Measurements from ENCODE around the gene ITGB7. TPM values are rescaled to one million over a fixed set of nuclear protein-coding genes. Genes with fewer than 3 reads are reported as not detected.
A peak's percentile ranks its signal among the peaks of the same experiment; 100 is the strongest.

ITGB7 gene
- polyA plus RNA-seq, 1 donor (not counting 4 experiments of a cell fraction or from before 2014, with no cell fraction given), result 0.83 TPM

DNA sequence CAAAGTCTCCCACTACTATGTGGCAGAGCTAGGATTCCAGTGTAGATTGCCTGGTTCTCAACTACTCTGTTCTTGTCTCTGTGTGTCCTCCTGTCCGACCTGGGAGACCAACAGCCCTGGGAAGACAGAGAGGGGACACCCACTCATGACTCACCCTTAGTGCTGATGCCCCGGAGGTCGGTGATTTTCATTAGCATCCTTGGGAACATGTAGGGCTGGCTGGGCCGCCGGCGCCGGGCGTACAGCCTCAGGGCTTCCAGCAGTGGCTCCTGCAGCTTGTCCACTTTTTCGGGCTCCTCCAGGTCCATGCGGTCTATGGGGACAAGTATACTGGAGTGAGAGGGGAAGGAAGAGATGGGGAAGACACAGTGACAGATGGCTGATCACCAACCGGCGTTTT lies 5.9 kb upstream of the ITGB7 start:
- peaks cover 7% of the 10 kb centered on the region for H3K79me2 ChIP-seq (ENCODE audit: control insufficient read depth, insufficient read depth, low read length)
- dilution Hi-C loops (cut with MboI; ENCODE audit: extremely low pct_ligation_motif_present, low sequenced_read_pairs), result no loop called here
- no peaks in the 10 kb centered on the region for H3K27me3 ChIP-seq (ENCODE audit: control insufficient read depth, extremely low read depth, insufficient read depth, low read length)
- no peak overlapping the region for H3K27ac ChIP-seq (ENCODE audit: control insufficient read depth, insufficient read depth, low read length)
- no peaks in the 10 kb centered on the region for H4K20me1 ChIP-seq (ENCODE audit: control insufficient read depth, extremely low read depth, insufficient read depth, low read length)
- TF ChIP-seq EZH2 (IDR thresholded peaks at IDR 0.05; ENCODE audit: low read length) (no peak), CTCF (optimal IDR thresholded peaks at IDR 0.05 in 1 of 3, IDR thresholded peaks at IDR 0.05 in 1 of 3, conservative IDR thresholded peaks at IDR 0.05 in 1 of 3; ENCODE audit: extremely low read depth in 1 of 3, insufficient read depth in 2 of 3, low read length in 3 of 3) (no peak)
- H3K9me3 ChIP-seq (ENCODE audit: control insufficient read depth, low read depth, low read length), result no peaks in the 10 kb centered on the region
- H3K36me3 ChIP-seq (ENCODE audit: control insufficient read depth in 2 of 2, extremely low read depth in 1 of 2, insufficient read depth in 2 of 2, low read length in 2 of 2), result peaks cover 41 to 57% of the 10 kb centered on the region in 2 experiments
- H3K4me3 ChIP-seq (ENCODE audit: control insufficient read depth in 2 of 3, extremely low read depth in 1 of 3, insufficient read depth in 2 of 3, low read depth in 1 of 3, low read length in 3 of 3), result no peak overlapping the region
- H3K4me2 ChIP-seq (ENCODE audit: control insufficient read depth, extremely low read depth, insufficient read depth, low read depth, low read length), result no peak overlapping the region
- FAIRE-seq (no peak), DNase-seq (ENCODE audit: low read depth, low spot score) (no peak)
- H2AFZ ChIP-seq (ENCODE audit: control insufficient read depth, low read length), result no peak overlapping the region
- peaks cover 16% of the 10 kb centered on the region for H3K4me1 ChIP-seq (ENCODE audit: control insufficient read depth, extremely low read depth, insufficient read depth, low read length)
- H3K9me1 ChIP-seq (ENCODE audit: control insufficient read depth, extremely low read depth, insufficient read depth, low read length), result no peaks in the 10 kb centered on the region
- no peak overlapping the region for H3K9ac ChIP-seq (ENCODE audit: control insufficient read depth, extremely low read depth, insufficient read depth, low read length)

DNA sequence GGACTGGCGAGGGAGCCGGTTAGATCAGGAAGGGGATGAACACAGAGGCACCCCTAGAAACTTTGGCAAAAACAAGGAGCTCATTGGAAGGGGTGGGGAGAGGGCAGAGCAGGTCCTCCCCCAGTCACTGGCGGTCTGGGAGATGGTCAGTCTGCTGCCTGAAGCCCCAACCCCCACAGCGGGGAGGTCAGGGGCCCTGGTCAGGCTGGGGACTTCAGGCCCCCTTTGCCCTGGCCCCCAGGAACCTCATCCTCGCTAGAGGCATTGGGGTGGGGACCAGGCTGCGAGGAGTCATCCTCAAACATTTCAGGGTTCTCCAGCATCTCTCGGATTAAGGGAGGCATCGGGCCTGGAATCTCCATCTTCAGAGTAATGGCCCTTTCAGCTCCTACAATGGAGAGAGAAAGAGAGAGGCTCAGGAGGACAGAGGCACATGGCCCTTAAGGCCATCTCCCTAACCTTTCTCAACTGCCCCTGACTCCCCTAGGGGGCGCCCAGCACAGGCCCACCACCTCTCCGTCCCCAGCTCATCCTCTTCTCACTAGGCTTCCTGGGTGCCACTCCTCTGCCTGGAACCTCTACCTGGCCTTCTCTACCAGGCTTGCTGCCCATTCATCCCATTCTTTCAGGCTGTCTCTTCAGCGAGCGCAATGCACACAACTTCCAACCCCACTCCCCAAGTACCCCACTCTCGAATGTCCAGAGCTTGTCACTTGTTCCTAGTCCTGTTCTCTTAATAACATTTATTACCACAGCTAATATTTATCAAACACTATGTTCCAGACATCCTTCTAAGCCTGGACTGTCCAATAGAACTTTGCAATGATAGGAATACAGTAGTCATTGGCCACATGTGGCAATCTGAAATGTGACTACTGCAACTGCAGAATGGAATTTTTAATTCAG lies 4.7 kb upstream of the ITGB7 start:
- H2AFZ ChIP-seq (ENCODE audit: control insufficient read depth, low read length), result no peak overlapping the region
- dilution Hi-C loops (cut with MboI; ENCODE audit: extremely low pct_ligation_motif_present, low sequenced_read_pairs), result no loop called here
- peaks cover 2% of the 10 kb centered on the region for H3K79me2 ChIP-seq (ENCODE audit: control insufficient read depth, insufficient read depth, low read length)
- H3K4me3 ChIP-seq (ENCODE audit: control insufficient read depth in 2 of 3, extremely low read depth in 1 of 3, insufficient read depth in 2 of 3, low read depth in 1 of 3, low read length in 3 of 3), result no peak overlapping the region
- DNase-seq (ENCODE audit: low read depth, low spot score) (no peak), FAIRE-seq (no peak)
- H3K36me3 ChIP-seq (ENCODE audit: control insufficient read depth in 2 of 2, extremely low read depth in 1 of 2, insufficient read depth in 2 of 2, low read length in 2 of 2), result peaks cover 41 to 57% of the 10 kb centered on the region in 2 experiments
- H3K4me2 ChIP-seq (ENCODE audit: control insufficient read depth, extremely low read depth, insufficient read depth, low read depth, low read length), result no peak overlapping the region
- no peaks in the 10 kb centered on the region for H3K27me3 ChIP-seq (ENCODE audit: control insufficient read depth, extremely low read depth, insufficient read depth, low read length)
- no peaks in the 10 kb centered on the region for H3K9me3 ChIP-seq (ENCODE audit: control insufficient read depth, low read depth, low read length)
- H3K9me1 ChIP-seq (ENCODE audit: control insufficient read depth, extremely low read depth, insufficient read depth, low read length), result no peaks in the 10 kb centered on the region
- no peaks in the 10 kb centered on the region for H4K20me1 ChIP-seq (ENCODE audit: control insufficient read depth, extremely low read depth, insufficient read depth, low read length)
- H3K4me1 ChIP-seq (ENCODE audit: control insufficient read depth, extremely low read depth, insufficient read depth, low read length), result peaks cover 4% of the 10 kb centered on the region
- no peak for TF ChIP-seq EZH2 (IDR thresholded peaks at IDR 0.05; ENCODE audit: low read length)
- peak in 1 of 3 experiments; percentile 54 for TF ChIP-seq CTCF (optimal IDR thresholded peaks at IDR 0.05 in 1 of 3, IDR thresholded peaks at IDR 0.05 in 1 of 3, conservative IDR thresholded peaks at IDR 0.05 in 1 of 3; ENCODE audit: extremely low read depth in 1 of 3, insufficient read depth in 2 of 3, low read length in 3 of 3)
- H3K9ac ChIP-seq (ENCODE audit: control insufficient read depth, extremely low read depth, insufficient read depth, low read length), result no peak overlapping the region
- H3K27ac ChIP-seq (ENCODE audit: control insufficient read depth, insufficient read depth, low read length), result no peak overlapping the region

Measured in keratinocyte (primary cell).